ENCODE data around the gene HS3ST2. TPM values are rescaled to one million over a fixed set of nuclear protein-coding genes. Genes with fewer than 3 reads are reported as not detected.
A peak's percentile ranks its signal among the peaks of the same experiment; 100 is the strongest.

Gene HS3ST2
- total RNA-seq, 6 experiments from 2014 or later, result not detected

DNA sequence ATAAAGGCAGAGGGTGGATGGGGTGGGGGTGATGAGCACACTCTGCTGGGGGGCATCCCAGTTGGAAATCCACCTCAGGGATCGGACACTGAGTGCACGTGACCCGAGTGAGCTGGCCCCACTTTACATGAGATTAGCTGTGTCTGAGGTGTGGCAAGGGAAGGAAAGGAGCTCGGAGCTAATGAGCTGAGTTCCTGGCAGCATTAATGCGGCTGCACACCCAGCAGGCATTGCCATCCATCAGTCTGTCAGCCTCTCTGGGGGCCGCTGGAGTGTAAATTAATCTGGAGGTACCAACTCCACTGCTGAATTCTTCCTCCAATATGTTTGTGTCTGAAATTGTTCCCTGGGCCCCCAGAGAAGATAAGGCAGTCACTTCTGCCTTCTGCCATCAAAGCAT lies 65.5 kb downstream of the HS3ST2 start:
- no peaks in the 10 kb centered on the region for H3K9me3 Mint-ChIP-seq
- no peaks in the 10 kb centered on the region for H3K4me1 Mint-ChIP-seq (ENCODE audit: low read depth)
- H3K36me3 Mint-ChIP-seq (ENCODE audit: low read depth), result no peaks in the 10 kb centered on the region
- H3K4me3 Mint-ChIP-seq, result no peak overlapping the region
- no peak for DNase-seq
- no peak overlapping the region for H3K27ac Mint-ChIP-seq
- TF ChIP-seq, protein P1, sequence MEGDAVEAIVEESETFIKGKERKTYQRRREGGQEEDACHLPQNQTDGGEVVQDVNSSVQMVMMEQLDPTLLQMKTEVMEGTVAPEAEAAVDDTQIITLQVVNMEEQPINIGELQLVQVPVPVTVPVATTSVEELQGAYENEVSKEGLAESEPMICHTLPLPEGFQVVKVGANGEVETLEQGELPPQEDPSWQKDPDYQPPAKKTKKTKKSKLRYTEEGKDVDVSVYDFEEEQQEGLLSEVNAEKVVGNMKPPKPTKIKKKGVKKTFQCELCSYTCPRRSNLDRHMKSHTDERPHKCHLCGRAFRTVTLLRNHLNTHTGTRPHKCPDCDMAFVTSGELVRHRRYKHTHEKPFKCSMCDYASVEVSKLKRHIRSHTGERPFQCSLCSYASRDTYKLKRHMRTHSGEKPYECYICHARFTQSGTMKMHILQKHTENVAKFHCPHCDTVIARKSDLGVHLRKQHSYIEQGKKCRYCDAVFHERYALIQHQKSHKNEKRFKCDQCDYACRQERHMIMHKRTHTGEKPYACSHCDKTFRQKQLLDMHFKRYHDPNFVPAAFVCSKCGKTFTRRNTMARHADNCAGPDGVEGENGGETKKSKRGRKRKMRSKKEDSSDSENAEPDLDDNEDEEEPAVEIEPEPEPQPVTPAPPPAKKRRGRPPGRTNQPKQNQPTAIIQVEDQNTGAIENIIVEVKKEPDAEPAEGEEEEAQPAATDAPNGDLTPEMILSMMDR (IDR thresholded peaks at IDR 0.05), result no peak
- peaks cover 10% of the 10 kb centered on the region for H3K27me3 Mint-ChIP-seq (ENCODE audit: insufficient read depth)

DNA sequence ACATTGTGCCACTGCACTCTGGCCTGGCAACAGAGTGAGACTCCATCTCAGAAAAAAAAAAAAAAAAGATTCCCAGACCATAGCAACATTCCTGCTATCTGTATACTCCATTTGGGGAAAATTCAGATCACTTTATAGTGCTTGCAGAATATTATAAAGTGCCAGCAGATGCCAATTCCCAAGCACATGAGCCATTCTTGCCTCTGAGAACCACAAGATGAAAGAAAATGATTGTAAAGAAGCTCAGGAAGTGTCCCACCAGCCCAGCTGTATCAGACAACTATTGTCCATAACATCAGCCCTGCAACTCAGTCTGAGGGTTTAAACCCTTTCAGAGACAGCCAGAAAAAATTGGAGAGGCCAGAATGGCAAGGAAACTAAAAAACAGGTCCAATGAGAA lies 69.0 kb downstream of the HS3ST2 start:
- Mint-ChIP-seq H3K27ac (no peak overlapping the region), H3K9me3 (no peaks in the 10 kb centered on the region), H3K27me3 (ENCODE audit: insufficient read depth) (peaks cover 20% of the 10 kb centered on the region), H3K36me3 (ENCODE audit: low read depth) (no peaks in the 10 kb centered on the region), H3K4me1 (ENCODE audit: low read depth) (no peaks in the 10 kb centered on the region), H3K4me3 (no peak overlapping the region)
- no peak for DNase-seq
- TF ChIP-seq, protein P1 (IDR thresholded peaks at IDR 0.05), result no peak

DNA sequence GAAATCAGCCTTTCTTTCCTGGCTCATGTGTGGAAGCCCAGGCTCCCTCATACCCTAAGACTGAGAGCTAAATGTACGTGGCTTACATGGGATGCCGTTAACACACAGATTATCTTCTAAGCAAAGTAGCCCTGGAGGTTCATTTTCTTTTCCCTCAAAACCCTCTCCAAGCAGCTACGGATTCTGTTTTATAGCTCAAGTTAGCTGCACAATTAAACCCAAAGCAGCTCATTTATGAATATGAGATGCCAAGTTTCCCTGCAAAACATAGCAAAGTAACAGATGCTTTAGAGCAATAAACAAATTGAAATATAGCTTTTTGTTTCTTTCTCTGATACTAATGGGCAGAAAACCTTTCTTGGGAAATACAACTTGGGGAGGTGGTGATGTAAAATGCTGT lies 72.0 kb downstream of the HS3ST2 start:
- Mint-ChIP-seq H3K36me3 (ENCODE audit: low read depth) (no peaks in the 10 kb centered on the region), H3K4me3 (no peak overlapping the region), H3K27ac (no peak overlapping the region), H3K9me3 (no peaks in the 10 kb centered on the region), H3K27me3 (ENCODE audit: insufficient read depth) (peaks cover 18% of the 10 kb centered on the region), H3K4me1 (ENCODE audit: low read depth) (no peaks in the 10 kb centered on the region)
- TF ChIP-seq, protein P1 (IDR thresholded peaks at IDR 0.05), result no peak
- DNase-seq, result no peak

DNA sequence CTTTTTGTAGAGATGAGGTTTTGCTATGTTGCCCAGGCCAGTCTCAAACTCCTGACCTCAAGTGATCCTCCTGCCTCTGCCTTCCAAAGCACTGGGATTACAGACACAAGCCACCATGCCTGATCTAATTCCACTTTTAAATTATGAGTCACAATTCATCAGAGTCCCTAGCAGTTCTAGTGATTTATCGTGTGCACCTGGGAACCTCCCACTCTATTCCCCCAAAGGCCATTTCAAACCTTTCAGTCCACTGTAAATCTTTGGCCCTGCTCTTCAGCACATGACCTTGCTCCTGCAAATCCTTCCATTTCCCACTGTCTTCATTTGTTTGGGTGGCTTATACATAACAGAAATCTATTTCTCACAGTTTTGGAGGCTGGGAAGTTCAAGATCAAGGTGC lies 73.0 kb downstream of the HS3ST2 start:
- no peaks in the 10 kb centered on the region for H3K36me3 Mint-ChIP-seq (ENCODE audit: low read depth)
- H3K9me3 Mint-ChIP-seq, result no peaks in the 10 kb centered on the region
- TF ChIP-seq, protein P1 (IDR thresholded peaks at IDR 0.05), result no peak
- no peak overlapping the region for H3K27ac Mint-ChIP-seq
- H3K27me3 Mint-ChIP-seq (ENCODE audit: insufficient read depth), result peaks cover 15% of the 10 kb centered on the region
- no peaks in the 10 kb centered on the region for H3K4me1 Mint-ChIP-seq (ENCODE audit: low read depth)
- no peak for DNase-seq
- no peak overlapping the region for H3K4me3 Mint-ChIP-seq

DNA sequence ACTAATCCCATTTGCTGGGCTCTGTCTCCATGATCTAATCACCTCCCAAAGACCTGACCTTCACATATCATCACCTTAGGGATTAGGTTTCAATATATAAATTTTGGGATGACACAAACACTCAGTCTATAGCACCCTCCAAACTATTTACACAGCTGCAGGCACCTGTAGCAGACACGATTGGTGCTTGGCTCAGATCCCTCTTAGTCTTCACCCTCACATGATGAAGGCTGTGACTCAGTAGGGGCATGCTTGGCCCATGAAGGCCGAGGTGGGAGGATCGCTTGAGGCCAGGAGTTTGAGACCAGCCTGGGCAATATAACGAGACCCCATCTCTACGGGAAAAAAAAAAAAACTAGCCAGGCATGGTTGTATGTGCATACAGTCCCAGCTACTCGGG lies 73.5 kb downstream of the HS3ST2 start:
- no peak overlapping the region for H3K27ac Mint-ChIP-seq
- H3K4me1 Mint-ChIP-seq (ENCODE audit: low read depth), result no peaks in the 10 kb centered on the region
- H3K4me3 Mint-ChIP-seq, result no peak overlapping the region
- peaks cover 15% of the 10 kb centered on the region for H3K27me3 Mint-ChIP-seq (ENCODE audit: insufficient read depth)
- no peaks in the 10 kb centered on the region for H3K9me3 Mint-ChIP-seq
- TF ChIP-seq, protein P1 (IDR thresholded peaks at IDR 0.05), result no peak
- DNase-seq, result no peak
- no peaks in the 10 kb centered on the region for H3K36me3 Mint-ChIP-seq (ENCODE audit: low read depth)

DNA sequence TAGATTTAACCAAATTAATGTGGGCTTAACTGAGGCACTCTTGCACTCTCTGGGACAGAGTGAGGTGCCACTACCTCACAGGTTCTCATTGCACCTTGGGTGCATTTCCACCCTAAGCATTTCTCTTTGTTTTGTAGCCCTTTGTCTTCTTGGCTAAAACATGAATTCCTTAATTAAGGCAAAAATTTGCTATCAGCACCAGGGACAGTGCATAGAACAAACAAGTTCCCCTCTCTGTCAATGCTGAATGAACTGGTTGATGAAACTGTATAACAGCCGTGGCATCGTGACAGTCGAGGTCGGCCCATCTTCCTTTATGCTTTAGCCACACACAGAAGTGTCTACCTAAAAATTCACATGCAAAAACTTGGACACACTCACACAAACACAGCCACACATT lies 74.8 kb downstream of the HS3ST2 start:
- H3K27ac Mint-ChIP-seq, result no peak overlapping the region
- DNase-seq, result peak; percentile 13

More for the DNA sequence above, 74.8 kb downstream of the HS3ST2 start:
- no peaks in the 10 kb centered on the region for H3K9me3 Mint-ChIP-seq
- H3K4me1 Mint-ChIP-seq (ENCODE audit: low read depth), result no peaks in the 10 kb centered on the region
- H3K27me3 Mint-ChIP-seq (ENCODE audit: insufficient read depth), result peaks cover 15% of the 10 kb centered on the region
- TF ChIP-seq, protein P1 (IDR thresholded peaks at IDR 0.05), result no peak
- no peaks in the 10 kb centered on the region for H3K36me3 Mint-ChIP-seq (ENCODE audit: low read depth)
- H3K4me3 Mint-ChIP-seq, result no peak overlapping the region
